Pancreas (tissue), 10 donors: ENCODE measurements around the gene FMO5. TPM values are rescaled to one million over a fixed set of nuclear protein-coding genes. Genes with fewer than 3 reads are reported as not detected.
A peak's percentile ranks its signal among the peaks of the same experiment; 100 is the strongest.

ENCODE experiments used
- ATAC-seq, 4 donors: fragments of 200-7000 bp; cut with Tn5 transposase; one replicate each; pipeline versions ENCODE4 v1.8.0 to v1.9.1; 2020; ENCODE audit warnings: mild to moderate bottlenecking in 4 of 4, moderate library complexity in 4 of 4
- DNase-seq, 6 donors: peaks; one replicate each; pipeline ENCODE4 v3.0.0-alpha.2; 2020
- FAIRE-seq: peaks from 2 replicates; lab custom pipeline; 2012; peaks lifted over from hg19 to GRCh38; lab: Jason Lieb, UNC
- H3K27ac ChIP-seq, 4 donors: fragments of 200-600 bp; sonication (generic); 1 replicate in 3 of 4; 2 replicates in 1 of 4; pipeline versions ENCODE4 v1.5.0 to v1.8.0; 2020
- H3K27me3 ChIP-seq, 4 donors: fragments of 200-600 bp; one replicate each; pipeline ENCODE4 v1.8.0; 2021
- H3K36me3 ChIP-seq, 3 donors: fragments of 200-600 bp; sonication (generic) in 1 of 3; one replicate each; pipeline versions ENCODE4 v1.5.0 to v1.8.0; 2020 to 2021
- H3K4me1 ChIP-seq, 3 donors: fragments of 200-600 bp; one replicate each; pipeline ENCODE4 v1.8.0; 2021
- H3K4me3 ChIP-seq, 4 donors: fragments of 200-600 bp; sonication (generic) in 2 of 4; one replicate each; pipeline versions ENCODE4 v1.5.0 to v1.8.0; 2020 to 2021
- H3K9me3 ChIP-seq, 4 donors: fragments of 200-600 bp; one replicate each; pipeline ENCODE4 v1.8.0; 2021
- WGBS, 2 donors: extraction: QIAGEN DNeasy Blood & Tissue Kit; methylation state at CpG; one replicate each; pipeline ENCODE4 v1.1.7; 2013; 5-methylcytosine and 5-hydroxymethylcytosine counted together
- intact Hi-C, 3 donors: fragments of 100-400 bp; cut with DNase I; formaldehyde crosslinking; loops; one replicate each; pipeline versions ENCODE4 v1.11.1 to v1.14.2; 2022
- polyA plus RNA-seq, 2 donors: library from polyadenylated mRNA; stranded (reverse); fragments of 200-250 nt; gene quantifications; one replicate each; pipeline ENCODE4 v1.2.3, GENCODE V29; 2013
- total RNA-seq, 6 donors: library from RNA; stranded (reverse); fragmentation: NEBNext Ultra II Directional in 4 of 6; extraction: Animal tissue kit (Norgen Biotek cat#: 25700) in 4 of 6; gene quantifications; one replicate each; pipeline versions ENCODE4 v1.2.1 to v1.2.4, GENCODE V29; 2021 to 2023
- TF ChIP-seq, protein P1 (sequence below), 4 donors: fragments of 200-600 bp; sonication (generic) in 3 of 4; IDR thresholded peaks; one replicate each; pipeline versions ENCODE4 v1.5.0 to v1.8.0; 2021; ENCODE audit warnings: antibody characterized with exemption in 4 of 4
- donor health status: healthy with polysubstance abuse.
- donor health status: DM: no; HTN: no; CAD: no; lungs with moderate emphysema.
- donor health status: DM: no; HTN: no; CAD: no.
- donor health status: control.
- donor health status: control.
- donor health status: Bipolar disorder and iron deficiency.
- donor health status: DM: yes; HTN: yes; CAD: no.
- donor health status: DM: no; HTN: no; CAD: no.
- donor health status: DM: no; HTN: no; CAD: no.
- donor health status: DM: yes; HTN: yes; CAD: no.

Gene FMO5
- total RNA-seq (10 to 100 TPM in 5 of 6 donors, 1 to 10 TPM in 1; 7.5 to 32.5 (median 14.6) TPM), polyA plus RNA-seq (10 to 100 TPM; 12.2 to 19.0 TPM)

DNA sequence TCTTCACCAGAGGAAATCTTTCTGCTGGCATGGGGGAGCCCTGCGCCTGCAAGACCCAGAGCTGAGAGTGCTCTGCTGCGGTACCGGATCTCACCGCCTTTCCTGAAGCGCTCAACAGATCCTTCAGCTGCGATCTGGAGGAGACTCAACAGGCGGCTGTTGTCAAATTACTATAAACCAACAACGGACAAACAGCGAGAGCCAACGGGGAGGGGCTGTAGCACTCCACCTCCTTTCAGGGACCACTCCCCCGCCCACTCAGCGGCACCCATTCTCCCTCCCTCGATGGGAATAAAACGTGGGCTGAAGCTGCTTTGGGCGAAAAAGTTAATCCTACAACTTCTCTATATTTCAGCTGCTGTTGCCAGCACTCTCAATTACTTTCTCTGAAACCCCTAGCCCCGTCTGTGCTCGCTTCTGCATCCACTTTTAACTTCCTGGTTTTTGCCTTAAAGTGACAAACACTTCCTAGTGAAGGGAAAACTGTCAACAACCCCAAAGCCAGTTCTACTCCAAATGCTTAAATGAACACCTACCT lies at the start of gene FMO5:
TSS of gene FMO5 (minus strand) at position 147 of the 538 bp plus-strand sequence. CDS start 310 bp downstream, outside the sequence.
- no peaks in the 10 kb centered on the region for H3K36me3 ChIP-seq
- intact Hi-C loops, result no loop called here
- ATAC-seq (peak; percentile 87 to 92 (median 90)), FAIRE-seq (no peak), DNase-seq (peak; percentile 58 to 78 (median 64))
- peak within 1 kb of the TSS; percentile 26 to 55 (median 50) for H3K4me3 ChIP-seq
- H3K9me3 ChIP-seq, result no peaks in the 10 kb centered on the region
- peak within 1 kb of the TSS; percentile 69 to 91 (median 80) for H3K27ac ChIP-seq
- peaks cover 0 to 11% (median 7%) of the 10 kb centered on the region in 3 donors for H3K4me1 ChIP-seq
- 1% methylated on average over 17 of the region's 17 CpGs for whole genome bisulfite sequencing, 2 donors
- no peaks in the 10 kb centered on the region for H3K27me3 ChIP-seq
- TF ChIP-seq, protein P1, sequence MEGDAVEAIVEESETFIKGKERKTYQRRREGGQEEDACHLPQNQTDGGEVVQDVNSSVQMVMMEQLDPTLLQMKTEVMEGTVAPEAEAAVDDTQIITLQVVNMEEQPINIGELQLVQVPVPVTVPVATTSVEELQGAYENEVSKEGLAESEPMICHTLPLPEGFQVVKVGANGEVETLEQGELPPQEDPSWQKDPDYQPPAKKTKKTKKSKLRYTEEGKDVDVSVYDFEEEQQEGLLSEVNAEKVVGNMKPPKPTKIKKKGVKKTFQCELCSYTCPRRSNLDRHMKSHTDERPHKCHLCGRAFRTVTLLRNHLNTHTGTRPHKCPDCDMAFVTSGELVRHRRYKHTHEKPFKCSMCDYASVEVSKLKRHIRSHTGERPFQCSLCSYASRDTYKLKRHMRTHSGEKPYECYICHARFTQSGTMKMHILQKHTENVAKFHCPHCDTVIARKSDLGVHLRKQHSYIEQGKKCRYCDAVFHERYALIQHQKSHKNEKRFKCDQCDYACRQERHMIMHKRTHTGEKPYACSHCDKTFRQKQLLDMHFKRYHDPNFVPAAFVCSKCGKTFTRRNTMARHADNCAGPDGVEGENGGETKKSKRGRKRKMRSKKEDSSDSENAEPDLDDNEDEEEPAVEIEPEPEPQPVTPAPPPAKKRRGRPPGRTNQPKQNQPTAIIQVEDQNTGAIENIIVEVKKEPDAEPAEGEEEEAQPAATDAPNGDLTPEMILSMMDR (IDR thresholded peaks at IDR 0.05), result peak in 1 of 4 donors; percentile 15

GRCh38 chr1:147273409-147274336 lies 48.5 kb upstream of the FMO5 start:
- Histone ChIP-seq H3K27ac (peak overlapping the region in 1 of 4 donors; percentile 1), H3K36me3 (no peaks in the 10 kb centered on the region), H3K27me3 (no peaks in the 10 kb centered on the region), H3K9me3 (no peaks in the 10 kb centered on the region), H3K4me1 (peaks cover 0 to 6% (median 4%) of the 10 kb centered on the region in 3 donors), H3K4me3 (no peak overlapping the region)
- TF ChIP-seq, protein P1 (IDR thresholded peaks at IDR 0.05), result peak in 3 of 4 donors; percentile 17 to 37 (median 31)
- DNase-seq, result no peak
- peak in 3 of 4 donors; percentile 73 to 88 (median 75) for ATAC-seq
- WGBS, 2 donors, result 44 to 49% methylated on average over 6 of the region's 6 CpGs
- peak; percentile 83 for FAIRE-seq
- intact Hi-C loops, result no loop called here

DNA sequence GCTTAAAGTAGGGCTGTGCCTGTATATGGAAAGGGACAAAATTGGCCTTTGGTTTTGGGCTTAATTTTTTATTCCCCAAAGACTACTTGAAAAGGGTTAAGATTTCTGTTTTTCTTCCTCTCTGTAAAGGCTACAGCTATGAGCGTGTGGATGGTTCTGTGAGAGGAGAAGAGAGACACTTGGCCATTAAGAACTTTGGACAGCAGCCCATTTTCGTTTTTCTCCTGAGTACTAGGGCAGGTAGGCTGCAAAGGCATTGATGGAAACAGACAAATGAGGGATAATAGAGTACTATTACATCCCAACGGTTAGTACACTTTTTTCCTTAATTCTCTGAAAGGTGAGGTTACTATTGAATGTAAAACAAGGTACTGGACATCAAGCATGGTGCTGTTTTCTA lies 46.9 kb upstream of the FMO5 start:
- DNase-seq (no peak), ATAC-seq (no peak), FAIRE-seq (no peak)
- intact Hi-C loops, result no loop called here
- no peaks in the 10 kb centered on the region for H3K27me3 ChIP-seq
- H3K9me3 ChIP-seq, result no peaks in the 10 kb centered on the region
- peaks cover 0 to 6% (median 4%) of the 10 kb centered on the region in 3 donors for H3K4me1 ChIP-seq
- 45 to 55% methylated on average over 3 of the region's 3 CpGs for WGBS, 2 donors
- TF ChIP-seq, protein P1 (IDR thresholded peaks at IDR 0.05), result no peak
- peaks cover 0 to under 1% (median 0%) of the 10 kb centered on the region in 3 donors for H3K36me3 ChIP-seq
- H3K27ac ChIP-seq, result no peak overlapping the region
- no peak overlapping the region for H3K4me3 ChIP-seq

- TF ChIP-seq, protein P1 (IDR thresholded peaks at IDR 0.05), result no peak
- ATAC-seq, result no peak
- 44% methylated on average over 2 of the region's 2 CpGs for WGBS, 2 donors
- Histone ChIP-seq H3K27me3 (no peaks in the 10 kb centered on the region), H3K9me3 (no peaks in the 10 kb centered on the region), H3K4me3 (no peak overlapping the region), H3K36me3 (peaks cover 0 to 2% (median 0%) of the 10 kb centered on the region in 3 donors), H3K4me1 (peaks cover 0 to 6% (median 4%) of the 10 kb centered on the region in 3 donors), H3K27ac (no peak overlapping the region)
- intact Hi-C loops, result no loop called here
- FAIRE-seq, result no peak
- DNase-seq, result no peak
Observed at GRCh38 chr1:147270721-147271120, 45.6 kb upstream of the FMO5 start.
